Activated T-helper 17 cell treated with anti-CD3 and anti-CD28 coated beads, Interleukin-2, amount 50 U/mL, for 72 hours (primary cell): Measurements from ENCODE around the gene TWIST1. TPM values are rescaled to one million over a fixed set of nuclear protein-coding genes. Genes with fewer than 3 reads are reported as not detected.
A peak's percentile ranks its signal among the peaks of the same experiment; 100 is the strongest.

Source experiments
- ATAC-seq: fragments of 150-1000 bp; cut with Tn5 transposase; replicated peaks from 2 replicates; pipeline ENCODE4 v1.10.0; 2021; ENCODE audit warnings: mild to moderate bottlenecking, moderate library complexity
- H3K27ac Mint-ChIP-seq: one replicate; pipeline ENCODE4 v1.8.0; 2022; ENCODE audit warnings: mixed read lengths
- H3K27me3 Mint-ChIP-seq: one replicate; pipeline ENCODE4 v1.8.0; 2022; ENCODE audit warnings: mixed read lengths
- H3K36me3 Mint-ChIP-seq: one replicate; pipeline ENCODE4 v1.8.0; 2022; ENCODE audit warnings: low read depth, mild to moderate bottlenecking, mixed read lengths
- H3K4me1 Mint-ChIP-seq: one replicate; pipeline ENCODE4 v1.8.0; 2022; ENCODE audit warnings: mixed read lengths
- H3K4me3 Mint-ChIP-seq: one replicate; pipeline ENCODE4 v1.8.0; 2022; ENCODE audit warnings: mild to moderate bottlenecking, mixed read lengths
- H3K9me3 Mint-ChIP-seq: one replicate; pipeline ENCODE4 v1.8.0; 2022; ENCODE audit warnings: mixed read lengths
- total RNA-seq, 2 donors: library from RNA; stranded (reverse); gene quantifications; one replicate each; pipeline ENCODE4 v1.2.3, GENCODE V29; 2022

The TWIST1 gene
- total RNA-seq, 2 donors from 2014 or later = 1.1 to 3.1 TPM

- H3K4me1 Mint-ChIP-seq = no peaks in the 10 kb centered on the region
- no peaks in the 10 kb centered on the region for H3K36me3 Mint-ChIP-seq
These were observed 1.4 kb upstream of the TWIST1 start for GRCh38 chr7:19118636-19119371.

GRCh38 chr7:19117870-19118608 lies 603 bp upstream of the TWIST1 start:
- no peak for ATAC-seq

More at GRCh38 chr7:19118636-19119371, 1.4 kb upstream of the TWIST1 start:
- no peak overlapping the region for H3K27ac Mint-ChIP-seq
- ATAC-seq = no peak
- no peaks in the 10 kb centered on the region for H3K9me3 Mint-ChIP-seq
- no peak overlapping the region for H3K4me3 Mint-ChIP-seq
- peaks cover 43% of the 10 kb centered on the region for H3K27me3 Mint-ChIP-seq

GRCh38 chr7:19116121-19117090 lies 1.0 kb downstream of the TWIST1 start:
- no peak for ATAC-seq
- Mint-ChIP-seq H3K36me3 (no peaks in the 10 kb centered on the region), H3K9me3 (no peaks in the 10 kb centered on the region), H3K27ac (no peak overlapping the region), H3K27me3 (peaks cover 49% of the 10 kb centered on the region), H3K4me1 (no peaks in the 10 kb centered on the region), H3K4me3 (peak overlapping the region; percentile 34)

More at GRCh38 chr7:19117870-19118608, 603 bp upstream of the TWIST1 start:
- H3K36me3 Mint-ChIP-seq = no peaks in the 10 kb centered on the region
- H3K4me1 Mint-ChIP-seq = no peaks in the 10 kb centered on the region
- no peak overlapping the region for H3K27ac Mint-ChIP-seq
- no peaks in the 10 kb centered on the region for H3K9me3 Mint-ChIP-seq
- peaks cover 47% of the 10 kb centered on the region for H3K27me3 Mint-ChIP-seq
- no peak overlapping the region for H3K4me3 Mint-ChIP-seq

GRCh38 chr7:19114551-19114855 lies 2.9 kb downstream of the TWIST1 start:
- ATAC-seq = no peak
- no peaks in the 10 kb centered on the region for H3K36me3 Mint-ChIP-seq
- H3K27ac Mint-ChIP-seq = no peak overlapping the region
- H3K4me1 Mint-ChIP-seq = no peaks in the 10 kb centered on the region
- no peak overlapping the region for H3K4me3 Mint-ChIP-seq
- H3K9me3 Mint-ChIP-seq = peaks cover 4% of the 10 kb centered on the region
- H3K27me3 Mint-ChIP-seq = peaks cover 56% of the 10 kb centered on the region

- ATAC-seq = no peak
- H3K4me3 Mint-ChIP-seq = no peak overlapping the region
- H3K27ac Mint-ChIP-seq = no peak overlapping the region
- peaks cover 61% of the 10 kb centered on the region for H3K27me3 Mint-ChIP-seq
- no peaks in the 10 kb centered on the region for H3K4me1 Mint-ChIP-seq
- no peaks in the 10 kb centered on the region for H3K36me3 Mint-ChIP-seq
- peaks cover 4% of the 10 kb centered on the region for H3K9me3 Mint-ChIP-seq
These were observed 3.4 kb downstream of the TWIST1 start for GRCh38 chr7:19113855-19114550.

- Mint-ChIP-seq H3K36me3 (no peaks in the 10 kb centered on the region), H3K4me3 (no peak overlapping the region), H3K4me1 (no peaks in the 10 kb centered on the region), H3K27ac (no peak overlapping the region), H3K9me3 (peaks cover 4% of the 10 kb centered on the region), H3K27me3 (peaks cover 63% of the 10 kb centered on the region)
- no peak for ATAC-seq
These were observed 4.5 kb downstream of the TWIST1 start for GRCh38 chr7:19113002-19113350.

- H3K27me3 Mint-ChIP-seq = peaks cover 68% of the 10 kb centered on the region
- no peaks in the 10 kb centered on the region for H3K4me1 Mint-ChIP-seq
- no peaks in the 10 kb centered on the region for H3K36me3 Mint-ChIP-seq
- ATAC-seq = no peak
- peaks cover 4% of the 10 kb centered on the region for H3K9me3 Mint-ChIP-seq
- no peak overlapping the region for H3K4me3 Mint-ChIP-seq
- no peak overlapping the region for H3K27ac Mint-ChIP-seq
These were observed 5.0 kb downstream of the TWIST1 start for GRCh38 chr7:19112274-19113001.

- ATAC-seq = no peak
- Mint-ChIP-seq H3K27ac (no peak overlapping the region), H3K27me3 (peaks cover 76% of the 10 kb centered on the region), H3K4me1 (no peaks in the 10 kb centered on the region), H3K9me3 (peaks cover 4% of the 10 kb centered on the region), H3K4me3 (no peak overlapping the region), H3K36me3 (no peaks in the 10 kb centered on the region)
These were observed 5.8 kb downstream of the TWIST1 start for GRCh38 chr7:19111474-19112273.

- H3K9me3 Mint-ChIP-seq = peaks cover 4% of the 10 kb centered on the region
- no peak overlapping the region for H3K27ac Mint-ChIP-seq
- no peaks in the 10 kb centered on the region for H3K4me1 Mint-ChIP-seq
- no peak for ATAC-seq
- H3K4me3 Mint-ChIP-seq = no peak overlapping the region
- peaks cover 75% of the 10 kb centered on the region for H3K27me3 Mint-ChIP-seq
- no peaks in the 10 kb centered on the region for H3K36me3 Mint-ChIP-seq
These were observed 6.7 kb downstream of the TWIST1 start for GRCh38 chr7:19110776-19111175.

GRCh38 chr7:19110026-19110730 lies 7.3 kb downstream of the TWIST1 start:
- H3K4me3 Mint-ChIP-seq = no peak overlapping the region
- H3K4me1 Mint-ChIP-seq = no peaks in the 10 kb centered on the region
- no peak overlapping the region for H3K27ac Mint-ChIP-seq
- peaks cover 78% of the 10 kb centered on the region for H3K27me3 Mint-ChIP-seq
- ATAC-seq = no peak
- H3K9me3 Mint-ChIP-seq = peaks cover 4% of the 10 kb centered on the region
- no peaks in the 10 kb centered on the region for H3K36me3 Mint-ChIP-seq

- H3K4me1 Mint-ChIP-seq = no peaks in the 10 kb centered on the region
- no peak overlapping the region for H3K27ac Mint-ChIP-seq
- H3K4me3 Mint-ChIP-seq = no peak overlapping the region
- no peaks in the 10 kb centered on the region for H3K36me3 Mint-ChIP-seq
- ATAC-seq = no peak
- peaks cover 4% of the 10 kb centered on the region for H3K9me3 Mint-ChIP-seq
- H3K27me3 Mint-ChIP-seq = peaks cover 74% of the 10 kb centered on the region
These were observed 8.2 kb downstream of the TWIST1 start for GRCh38 chr7:19109000-19109946.
